ENCODE results near the gene MTERF1.
A peak's percentile ranks its signal among the peaks of the same experiment; 100 is the strongest.

The MTERF1 gene

GRCh38 chr7:91872069-91872468, 8.4 kb downstream of the MTERF1 start:
- TF ChIP-seq CTCF (IDR thresholded peaks at IDR 0.05) = no peak

GRCh38 chr7:91869661-91870060, 10.8 kb downstream of the MTERF1 start:
- TF ChIP-seq CTCF (IDR thresholded peaks at IDR 0.05) = no peak; the same call in 1 of the 2 replicates

GRCh38 chr7:91866599-91867148, 13.8 kb downstream of the MTERF1 start:
- no peak; the same call in 1 of the 2 replicates for TF ChIP-seq CTCF (IDR thresholded peaks at IDR 0.05)

GRCh38 chr7:91865511-91865910, 15.0 kb downstream of the MTERF1 start:
- no peak for TF ChIP-seq CTCF (IDR thresholded peaks at IDR 0.05)

GRCh38 chr7:91864070-91864469, 16.4 kb downstream of the MTERF1 start:
- TF ChIP-seq CTCF (IDR thresholded peaks at IDR 0.05) = no peak

- TF ChIP-seq CTCF (IDR thresholded peaks at IDR 0.05) = peak; percentile 45; the same call in 1 of the 2 replicates
These were observed 28.2 kb downstream of the MTERF1 start for GRCh38 chr7:91852263-91852741.

- no peak for TF ChIP-seq CTCF (IDR thresholded peaks at IDR 0.05)
These were observed 30.0 kb downstream of the MTERF1 start for GRCh38 chr7:91850455-91850854.
